DOHH2 (cell line): ENCODE results near the gene CFAP46.
"Not testable (repeated sequence)": the region's sequence is repeated elsewhere in the genome, so short reads cannot be mapped to it uniquely, and the experiment has no call there.

Experiments used
- H3F3A ChIP-seq: fragments of 200-600 bp; sonication (generic), shearing (Covaris generic); 2 replicates; pipeline ENCODE4 v1.6.0; 2016; ENCODE audit warnings: antibody characterized with exemption, mild to moderate bottlenecking; ENCODE audit not compliant: control insufficient read depth, insufficient read depth
- H3K27ac ChIP-seq: fragments of 200-600 bp; sonication (generic); 2 replicates; pipeline ENCODE4 v1.5.1; 2014; ENCODE audit warnings: low read depth, mild to moderate bottlenecking, low read length, moderate library complexity
- H3K27me3 ChIP-seq: fragments of 200-600 bp; sonication (generic); 2 replicates; pipeline ENCODE4 v1.6.1; 2014; ENCODE audit warnings: mild to moderate bottlenecking, low read length, mixed read lengths; ENCODE audit not compliant: control insufficient read depth
- H3K36me3 ChIP-seq: fragments of 200-600 bp; sonication (generic); 2 replicates; pipeline ENCODE4 v1.6.1; 2014; ENCODE audit warnings: mild to moderate bottlenecking, low read length, moderate library complexity, mixed read lengths; ENCODE audit not compliant: control insufficient read depth
- H3K4me1 ChIP-seq: fragments of 200-600 bp; sonication (generic); 2 replicates; pipeline ENCODE4 v1.6.1; 2014; ENCODE audit warnings: mild to moderate bottlenecking, low read length, mixed read lengths; ENCODE audit not compliant: control insufficient read depth
- H3K4me2 ChIP-seq: fragments of 200-600 bp; sonication (generic); 2 replicates; pipeline ENCODE4 v1.6.0; 2014; ENCODE audit warnings: mild to moderate bottlenecking, low read length, moderate library complexity
- H3K4me3 ChIP-seq: fragments of 200-600 bp; sonication (generic); 2 replicates; pipeline ENCODE4 v1.5.1; 2014; ENCODE audit warnings: mild to moderate bottlenecking, low read length, mixed read lengths
- H3K79me2 ChIP-seq: fragments of 200-600 bp; sonication (generic); 2 replicates; pipeline ENCODE4 v1.6.1; 2014; ENCODE audit warnings: mild to moderate bottlenecking, low read length, mixed read lengths; ENCODE audit not compliant: control insufficient read depth
- H3K9me2 ChIP-seq: fragments of 200-600 bp; sonication (generic); replicated peaks from 2 replicates; pipeline ENCODE4 v1.6.1; 2014; ENCODE audit warnings: mild to moderate bottlenecking, low read length, mixed read lengths; ENCODE audit not compliant: control insufficient read depth
- H3K9me3 ChIP-seq: fragments of 200-600 bp; sonication (generic); 2 replicates; pipeline ENCODE4 v1.6.1; 2014; ENCODE audit warnings: antibody characterized with exemption, low read length, mixed read lengths; ENCODE audit not compliant: control insufficient read depth, insufficient read depth
- H4K20me1 ChIP-seq: fragments of 200-600 bp; sonication (generic); 2 replicates; pipeline ENCODE4 v1.6.0; 2014; ENCODE audit warnings: low read depth, mild to moderate bottlenecking, antibody characterized with exemption, low read length, moderate library complexity; ENCODE audit not compliant: control insufficient read depth, insufficient read depth
- EZH2phosphoT487 ChIP-seq: fragments of 200-600 bp; sonication (generic); IDR thresholded peaks from 2 replicates; pipeline ENCODE4 v1.6.1; 2017; ENCODE audit warnings: borderline replicate concordance, mild to moderate bottlenecking, antibody characterized with exemption, low read length, moderate library complexity, mixed read lengths
- TF ChIP-seq, protein P1 (sequence below): fragments of 200-600 bp; sonication (generic); IDR thresholded peaks from one replicate; pipeline ENCODE4 v1.5.1; 2014; ENCODE audit warnings: antibody characterized with exemption, mild to moderate bottlenecking, low read depth, low read length; ENCODE audit not compliant: poor library complexity, severe bottlenecking

CFAP46 gene

DNA sequence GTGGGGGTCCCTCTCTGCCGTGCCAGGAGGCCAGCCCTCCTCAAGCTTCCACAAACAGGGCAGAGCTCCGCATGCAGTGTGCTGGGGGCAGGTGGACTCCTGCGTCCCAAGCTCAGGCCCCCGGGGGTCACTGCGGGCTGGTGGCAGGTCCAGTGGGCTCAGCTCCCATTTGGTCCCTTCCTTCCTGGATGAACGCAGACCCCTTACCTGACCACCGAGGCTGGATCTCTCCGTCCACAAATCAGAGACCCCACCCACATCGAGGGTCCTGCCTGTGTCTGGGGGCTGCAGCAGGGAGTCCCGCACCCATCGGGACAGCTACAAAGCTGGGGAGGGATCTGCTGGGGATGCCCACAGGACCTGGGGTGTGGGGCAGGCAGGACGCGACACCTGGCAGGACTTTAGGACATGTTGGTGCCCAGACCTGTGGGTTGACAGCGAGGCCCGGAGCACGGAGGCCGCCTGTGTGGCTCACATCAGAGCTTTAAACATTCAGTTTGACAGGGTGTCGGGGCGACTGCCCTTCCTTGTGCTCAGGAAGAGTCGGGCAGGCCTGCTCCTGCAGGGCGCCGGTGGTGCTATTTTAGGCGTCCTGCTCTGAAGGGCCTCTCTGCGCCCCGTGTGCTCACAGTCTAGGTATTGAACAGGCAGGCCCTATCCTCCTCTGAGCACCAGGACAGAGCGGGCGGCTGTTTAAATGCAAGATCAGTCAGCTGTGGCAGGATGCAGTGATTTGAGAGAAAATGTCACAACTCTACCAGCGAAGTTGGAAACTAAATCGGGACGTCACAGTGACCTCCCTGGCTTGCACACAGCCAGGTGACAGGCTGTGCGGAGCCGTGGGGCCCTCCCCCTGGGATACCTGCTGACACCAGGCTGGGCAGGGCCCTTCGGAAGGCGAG, 15.9 kb upstream of the CFAP46 start:
- Histone ChIP-seq H3K9me3 (no peaks in the 10 kb centered on the region), H3K4me2 (no peak overlapping the region), H4K20me1 (no peaks in the 10 kb centered on the region), H3K4me3 (no peak overlapping the region), H3K27ac (no peak overlapping the region), H3K27me3 (no peaks in the 10 kb centered on the region), H3K9me2 (no peaks in the 10 kb centered on the region), H3K4me1 (no peaks in the 10 kb centered on the region), H3K36me3 (no peaks in the 10 kb centered on the region), H3K79me2 (no peaks in the 10 kb centered on the region), H3F3A (no peaks in the 10 kb centered on the region)
- TF ChIP-seq, protein P1, sequence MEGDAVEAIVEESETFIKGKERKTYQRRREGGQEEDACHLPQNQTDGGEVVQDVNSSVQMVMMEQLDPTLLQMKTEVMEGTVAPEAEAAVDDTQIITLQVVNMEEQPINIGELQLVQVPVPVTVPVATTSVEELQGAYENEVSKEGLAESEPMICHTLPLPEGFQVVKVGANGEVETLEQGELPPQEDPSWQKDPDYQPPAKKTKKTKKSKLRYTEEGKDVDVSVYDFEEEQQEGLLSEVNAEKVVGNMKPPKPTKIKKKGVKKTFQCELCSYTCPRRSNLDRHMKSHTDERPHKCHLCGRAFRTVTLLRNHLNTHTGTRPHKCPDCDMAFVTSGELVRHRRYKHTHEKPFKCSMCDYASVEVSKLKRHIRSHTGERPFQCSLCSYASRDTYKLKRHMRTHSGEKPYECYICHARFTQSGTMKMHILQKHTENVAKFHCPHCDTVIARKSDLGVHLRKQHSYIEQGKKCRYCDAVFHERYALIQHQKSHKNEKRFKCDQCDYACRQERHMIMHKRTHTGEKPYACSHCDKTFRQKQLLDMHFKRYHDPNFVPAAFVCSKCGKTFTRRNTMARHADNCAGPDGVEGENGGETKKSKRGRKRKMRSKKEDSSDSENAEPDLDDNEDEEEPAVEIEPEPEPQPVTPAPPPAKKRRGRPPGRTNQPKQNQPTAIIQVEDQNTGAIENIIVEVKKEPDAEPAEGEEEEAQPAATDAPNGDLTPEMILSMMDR: no peak
- no peak for TF ChIP-seq EZH2phosphoT487

DNA sequence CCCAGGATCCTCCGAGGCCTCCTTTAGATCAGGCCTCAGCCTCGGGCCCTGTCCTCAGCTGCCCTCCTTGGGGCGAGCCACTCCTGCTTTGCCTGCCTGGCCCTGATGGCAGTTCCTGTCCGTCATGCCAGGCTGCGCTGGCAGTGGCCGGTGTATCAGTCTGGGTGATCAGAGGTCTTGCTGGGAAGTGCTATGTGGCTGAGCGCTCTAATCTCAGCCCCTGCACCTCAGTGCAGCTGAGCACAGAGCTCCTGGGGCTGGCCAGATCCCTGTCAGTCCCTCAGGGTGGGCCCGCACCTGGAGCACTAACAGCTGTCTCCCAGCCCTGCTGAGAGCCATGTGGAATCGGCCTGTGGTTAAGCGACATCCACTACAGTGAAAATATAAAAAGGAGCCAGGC, 14.8 kb upstream of the CFAP46 start:
- no peaks in the 10 kb centered on the region for H3K4me1 ChIP-seq
- H3K9me2 ChIP-seq: no peaks in the 10 kb centered on the region
- H3K27ac ChIP-seq: no peak overlapping the region
- H3K9me3 ChIP-seq: no peaks in the 10 kb centered on the region
- H3F3A ChIP-seq: no peaks in the 10 kb centered on the region
- H3K27me3 ChIP-seq: no peaks in the 10 kb centered on the region
- no peak overlapping the region for H3K4me2 ChIP-seq
- no peak for TF ChIP-seq EZH2phosphoT487
- no peak overlapping the region for H3K4me3 ChIP-seq
- no peaks in the 10 kb centered on the region for H4K20me1 ChIP-seq
- H3K36me3 ChIP-seq: no peaks in the 10 kb centered on the region
- H3K79me2 ChIP-seq: no peaks in the 10 kb centered on the region

DNA sequence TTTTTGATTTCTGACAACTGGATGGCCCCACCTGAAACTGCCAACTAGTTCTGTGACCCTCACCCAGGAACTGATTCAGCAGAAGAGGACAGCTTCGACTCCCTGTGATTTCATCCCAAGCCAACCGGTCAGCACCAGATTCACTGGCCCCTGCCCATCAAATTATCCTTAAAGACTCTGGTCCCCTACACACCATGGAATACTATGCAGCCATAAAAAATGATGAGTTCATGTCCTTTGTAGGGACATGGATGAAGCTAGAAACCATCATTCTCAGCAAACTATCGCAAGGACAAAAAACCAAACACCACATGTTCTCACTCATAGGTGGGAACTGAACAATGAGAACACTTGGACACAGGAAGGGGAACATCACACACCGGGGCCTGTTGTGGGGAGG, 13.9 kb upstream of the CFAP46 start:
- H3K27ac ChIP-seq, H3K27me3 ChIP-seq, H3K4me1 ChIP-seq, H3K9me3 ChIP-seq, H3K79me2 ChIP-seq, H4K20me1 ChIP-seq, H3K36me3 ChIP-seq, H3K4me3 ChIP-seq, H3K4me2 ChIP-seq, H3K9me2 ChIP-seq, H3F3A ChIP-seq: not testable (repeated sequence)

DNA sequence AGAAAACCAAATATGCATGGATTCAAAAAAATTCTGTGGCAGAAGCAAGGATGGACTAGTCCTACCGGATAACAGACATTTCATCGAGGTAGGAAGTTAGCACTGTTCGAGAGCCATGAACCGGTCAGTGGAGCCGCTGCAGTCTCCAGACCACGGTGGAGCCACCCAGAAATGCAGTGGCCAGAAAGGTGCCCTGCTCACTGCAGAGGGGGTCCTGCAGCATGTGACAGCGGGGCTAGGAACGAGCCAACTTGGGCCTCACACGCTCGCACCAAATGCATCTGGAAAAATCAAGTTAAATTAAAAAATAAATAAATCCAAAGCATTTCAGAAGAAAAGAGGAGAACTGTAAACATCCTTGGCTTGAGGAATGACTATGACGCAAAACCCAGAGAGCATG, 13.1 kb upstream of the CFAP46 start:
- no peaks in the 10 kb centered on the region for H3K27me3 ChIP-seq
- H3K36me3 ChIP-seq: no peaks in the 10 kb centered on the region
- no peaks in the 10 kb centered on the region for H3K9me2 ChIP-seq
- H3K4me1 ChIP-seq: no peaks in the 10 kb centered on the region
- no peak overlapping the region for H3K27ac ChIP-seq
- no peak overlapping the region for H3K4me3 ChIP-seq
- no peak overlapping the region for H3K4me2 ChIP-seq
- H3F3A ChIP-seq: no peaks in the 10 kb centered on the region
- H3K79me2 ChIP-seq: no peaks in the 10 kb centered on the region
- TF ChIP-seq, protein P1: no peak
- no peak for TF ChIP-seq EZH2phosphoT487
- no peaks in the 10 kb centered on the region for H4K20me1 ChIP-seq
- H3K9me3 ChIP-seq: no peaks in the 10 kb centered on the region
